Transverse colon (tissue), 4 donors: Measurements from ENCODE around the gene SLIT3.

Source experiments
- EP300 ChIP-seq: sonication (generic); formaldehyde crosslinking; IDR thresholded peaks from one replicate; pipeline ENCODE4 v1.6.1; 2017; ENCODE audit warnings: antibody characterized with exemption, low read depth
- POLR2A ChIP-seq: fragments of 450-650 bp; IDR thresholded peaks from one replicate; pipeline ENCODE4 v1.6.1; 2016; ENCODE audit warnings: antibody characterized with exemption, mild to moderate bottlenecking, moderate library complexity
- POLR2AphosphoS5 ChIP-seq, 3 donors: sonication (generic); formaldehyde crosslinking; IDR thresholded peaks; one replicate each; pipeline ENCODE4 v1.6.1; 2016; ENCODE audit warnings: antibody characterized with exemption in 3 of 3
- TF ChIP-seq, protein P1 (sequence below), 5 experiments: fragments of 200-600 bp in 3 of 5; fragments of 450-650 bp in 2 of 5; sonication (generic) in 3 of 5; IDR thresholded peaks; 1 replicate in 2 of 5; 2 replicates in 3 of 5; pipeline ENCODE4 v1.5.1; 2016 to 2017; ENCODE audit warnings: antibody characterized with exemption in 5 of 5, inconsistent platforms in 3 of 5, mild to moderate bottlenecking in 2 of 5, moderate library complexity in 1 of 5

DNA sequence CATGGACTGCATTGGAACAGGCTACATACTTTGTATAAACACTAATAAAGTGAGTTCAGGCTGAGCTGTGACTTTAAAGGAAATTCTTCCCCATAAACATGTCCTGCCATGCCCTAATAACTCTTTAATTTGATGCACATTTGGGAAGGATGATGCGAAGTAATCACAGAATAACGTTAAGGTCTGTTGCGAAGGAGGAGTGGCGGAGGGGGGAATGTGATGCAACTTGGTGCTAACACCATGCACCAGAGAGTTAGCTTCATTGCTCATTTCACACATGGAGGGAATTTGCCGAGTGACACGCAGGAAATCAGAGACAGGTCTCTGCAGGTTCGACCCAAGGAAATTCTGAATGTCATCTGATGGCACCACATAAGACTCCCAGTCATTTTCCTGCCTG is 32.9 kb downstream of the SLIT3 start:
- TF ChIP-seq, protein P1, sequence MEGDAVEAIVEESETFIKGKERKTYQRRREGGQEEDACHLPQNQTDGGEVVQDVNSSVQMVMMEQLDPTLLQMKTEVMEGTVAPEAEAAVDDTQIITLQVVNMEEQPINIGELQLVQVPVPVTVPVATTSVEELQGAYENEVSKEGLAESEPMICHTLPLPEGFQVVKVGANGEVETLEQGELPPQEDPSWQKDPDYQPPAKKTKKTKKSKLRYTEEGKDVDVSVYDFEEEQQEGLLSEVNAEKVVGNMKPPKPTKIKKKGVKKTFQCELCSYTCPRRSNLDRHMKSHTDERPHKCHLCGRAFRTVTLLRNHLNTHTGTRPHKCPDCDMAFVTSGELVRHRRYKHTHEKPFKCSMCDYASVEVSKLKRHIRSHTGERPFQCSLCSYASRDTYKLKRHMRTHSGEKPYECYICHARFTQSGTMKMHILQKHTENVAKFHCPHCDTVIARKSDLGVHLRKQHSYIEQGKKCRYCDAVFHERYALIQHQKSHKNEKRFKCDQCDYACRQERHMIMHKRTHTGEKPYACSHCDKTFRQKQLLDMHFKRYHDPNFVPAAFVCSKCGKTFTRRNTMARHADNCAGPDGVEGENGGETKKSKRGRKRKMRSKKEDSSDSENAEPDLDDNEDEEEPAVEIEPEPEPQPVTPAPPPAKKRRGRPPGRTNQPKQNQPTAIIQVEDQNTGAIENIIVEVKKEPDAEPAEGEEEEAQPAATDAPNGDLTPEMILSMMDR (IDR thresholded peaks at IDR 0.05): no peak
- TF ChIP-seq EP300: no peak
- no peak for TF ChIP-seq POLR2A
- no peak for TF ChIP-seq POLR2AphosphoS5 (IDR thresholded peaks at IDR 0.05)
